Measurements from ENCODE around the gene CNEP1R1.

GRCh38 chr16:50079397-50080140, 54.5 kb downstream of the CNEP1R1 start:
- TF ChIP-seq JUND (IDR thresholded peaks at IDR 0.05) (no peak), TCF7L2 (IDR thresholded peaks at IDR 0.05; ENCODE audit: borderline replicate concordance, extremely low read depth, insufficient read depth, insufficient read length) (no peak), RAD21 (IDR thresholded peaks at IDR 0.05; ENCODE audit: low read depth) (no peak), CTCF (IDR thresholded peaks at IDR 0.05 in 2 of 3, conservative IDR thresholded peaks at IDR 0.05 in 1 of 3; ENCODE audit: borderline replicate concordance in 1 of 3, insufficient read depth in 1 of 3, low read depth in 2 of 3, low read length in 2 of 3) (no peak), SP1 (IDR thresholded peaks at IDR 0.05; ENCODE audit: low read depth) (no peak), POLR2AphosphoS5 (IDR thresholded peaks at IDR 0.05; ENCODE audit: low read depth, low read length) (no peak), EZH2 (IDR thresholded peaks at IDR 0.05) (no peak), SIN3A (IDR thresholded peaks at IDR 0.05; ENCODE audit: low read depth) (no peak)

All from HCT116 (cell line).